Colonic mucosa (tissue), 4 donors: ENCODE measurements around the gene ZNF507. TPM values are rescaled to one million over a fixed set of nuclear protein-coding genes. Genes with fewer than 3 reads are reported as not detected.

Experiments used
- DNase-seq: peaks from one replicate; pipeline ENCODE4 v3.0.0-alpha.2; 2020
- H3K27ac ChIP-seq: fragments of 200-600 bp; one replicate; pipeline ENCODE4 v1.8.0; 2021
- H3K27me3 ChIP-seq: fragments of 200-600 bp; one replicate; pipeline ENCODE4 v1.8.0; 2021
- H3K36me3 ChIP-seq: fragments of 200-600 bp; one replicate; pipeline ENCODE4 v1.8.0; 2021
- H3K4me1 ChIP-seq: fragments of 200-600 bp; one replicate; pipeline ENCODE4 v1.8.0; 2021; ENCODE audit warnings: mild to moderate bottlenecking
- H3K4me3 ChIP-seq: fragments of 200-600 bp; one replicate; pipeline ENCODE4 v1.8.0; 2021
- H3K9ac ChIP-seq, 2 donors: one replicate each; pipeline ENCODE4 v1.7.0; 2013; ENCODE audit warnings: control low read depth in 2 of 2, low read depth in 2 of 2, low read length in 2 of 2
- H3K9me3 ChIP-seq: fragments of 200-600 bp; one replicate; pipeline ENCODE4 v1.8.0; 2021
- intact Hi-C: fragments of 100-400 bp; cut with DNase I; formaldehyde crosslinking; loops from one replicate; pipeline ENCODE4 v1.14.1; 2022
- total RNA-seq, 2 donors: library from RNA; stranded (reverse); fragmentation: NEBNext Ultra II Directional in 1 of 2; extraction: Animal tissue kit (Norgen Biotek cat#: 25700) in 1 of 2; gene quantifications; one replicate each; pipeline ENCODE4 v1.2.1, GENCODE V29; 2021
- TF ChIP-seq, protein P1 (sequence below): fragments of 200-600 bp; IDR thresholded peaks from one replicate; pipeline ENCODE4 v1.8.0; 2022; ENCODE audit warnings: antibody characterized with exemption, mild to moderate bottlenecking
- donor health status: healthy.
- donor health status: DM: no; HTN: no; CAD: no.
- donor health status: DM: no; HTN: no; CAD: no.

The ZNF507 gene
- total RNA-seq, 2 donors from 2014 or later: 15.3 to 16.6 TPM

DNA sequence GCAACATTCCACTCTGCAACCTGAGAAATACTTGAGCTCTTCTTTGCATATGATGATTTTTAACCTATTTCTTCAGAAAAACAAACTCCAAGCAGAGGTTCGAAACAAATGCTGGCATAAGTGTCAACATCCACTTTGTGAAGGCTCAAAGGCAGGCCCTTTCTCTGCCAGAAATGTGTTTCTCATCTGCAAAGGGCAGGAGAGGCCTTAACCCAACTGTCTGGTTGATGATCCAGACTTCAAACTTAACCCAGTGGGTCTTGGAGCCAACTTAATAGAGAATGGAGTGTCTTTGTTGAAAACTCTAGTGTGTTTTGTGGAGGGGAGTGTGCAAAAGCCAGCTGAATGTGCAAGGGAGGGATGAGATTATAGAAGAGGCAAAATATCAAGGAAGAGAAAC lies 28.3 kb upstream of the ZNF507 start:
- no peaks in the 10 kb centered on the region for H3K9me3 ChIP-seq
- H3K4me3 ChIP-seq: no peak overlapping the region
- no peak overlapping the region for H3K9ac ChIP-seq
- H3K4me1 ChIP-seq: no peaks in the 10 kb centered on the region
- TF ChIP-seq, protein P1, sequence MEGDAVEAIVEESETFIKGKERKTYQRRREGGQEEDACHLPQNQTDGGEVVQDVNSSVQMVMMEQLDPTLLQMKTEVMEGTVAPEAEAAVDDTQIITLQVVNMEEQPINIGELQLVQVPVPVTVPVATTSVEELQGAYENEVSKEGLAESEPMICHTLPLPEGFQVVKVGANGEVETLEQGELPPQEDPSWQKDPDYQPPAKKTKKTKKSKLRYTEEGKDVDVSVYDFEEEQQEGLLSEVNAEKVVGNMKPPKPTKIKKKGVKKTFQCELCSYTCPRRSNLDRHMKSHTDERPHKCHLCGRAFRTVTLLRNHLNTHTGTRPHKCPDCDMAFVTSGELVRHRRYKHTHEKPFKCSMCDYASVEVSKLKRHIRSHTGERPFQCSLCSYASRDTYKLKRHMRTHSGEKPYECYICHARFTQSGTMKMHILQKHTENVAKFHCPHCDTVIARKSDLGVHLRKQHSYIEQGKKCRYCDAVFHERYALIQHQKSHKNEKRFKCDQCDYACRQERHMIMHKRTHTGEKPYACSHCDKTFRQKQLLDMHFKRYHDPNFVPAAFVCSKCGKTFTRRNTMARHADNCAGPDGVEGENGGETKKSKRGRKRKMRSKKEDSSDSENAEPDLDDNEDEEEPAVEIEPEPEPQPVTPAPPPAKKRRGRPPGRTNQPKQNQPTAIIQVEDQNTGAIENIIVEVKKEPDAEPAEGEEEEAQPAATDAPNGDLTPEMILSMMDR: no peak
- no peak overlapping the region for H3K27ac ChIP-seq
- DNase-seq: no peak
- intact Hi-C loops: no loop called here
- no peaks in the 10 kb centered on the region for H3K36me3 ChIP-seq
- H3K27me3 ChIP-seq: no peaks in the 10 kb centered on the region

DNA sequence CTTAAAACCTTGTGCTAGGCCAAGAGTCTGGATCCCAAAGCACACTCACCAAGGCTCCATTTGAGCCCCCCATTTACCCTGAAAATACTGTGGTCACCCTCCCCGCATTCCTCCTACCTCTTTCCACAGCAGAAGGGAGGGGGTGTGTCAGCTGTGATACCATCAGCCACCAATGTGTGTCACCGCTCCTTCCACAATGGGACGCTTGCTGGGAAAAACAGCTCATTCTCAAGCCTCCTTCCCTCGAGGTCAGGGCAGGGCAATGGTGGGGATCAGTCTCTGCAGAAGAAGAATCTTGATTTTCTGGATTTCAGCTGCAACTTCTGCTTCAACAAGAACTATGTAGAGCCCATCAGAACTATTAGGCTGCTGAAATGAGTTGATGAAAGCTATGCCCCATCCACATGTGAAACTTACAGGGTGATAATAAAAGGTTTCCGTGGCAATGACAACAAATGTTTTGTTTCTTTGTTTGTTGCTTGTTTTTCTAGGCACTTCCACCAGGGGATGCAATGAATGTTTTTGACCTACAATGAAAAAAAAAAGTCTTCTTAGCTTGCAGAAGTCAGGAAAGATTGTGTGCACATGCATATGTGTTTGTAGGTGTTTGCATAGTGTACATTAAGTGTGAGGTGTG lies 26.4 kb upstream of the ZNF507 start:
- no peak for DNase-seq

DNA sequence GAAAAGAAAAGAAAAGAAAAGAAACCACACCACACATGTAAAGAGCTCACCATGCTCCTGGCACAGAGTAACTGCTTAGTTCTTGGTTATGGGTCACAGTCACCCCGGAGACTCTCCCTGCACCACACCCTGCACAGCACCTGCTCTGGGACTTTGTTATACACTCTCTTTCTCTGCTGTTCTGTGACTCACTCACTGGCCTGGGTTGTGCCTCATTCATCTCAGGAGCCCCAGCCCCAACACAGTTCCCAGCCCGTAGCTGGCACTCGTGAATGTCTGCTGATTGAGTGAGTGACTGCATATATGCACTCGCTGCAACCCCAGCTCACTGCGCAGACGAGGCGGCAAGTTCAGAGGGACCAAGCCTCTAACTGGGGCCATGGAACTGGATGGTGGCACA lies 22.9 kb upstream of the ZNF507 start:
- no peak overlapping the region for H3K4me3 ChIP-seq
- H3K9ac ChIP-seq: no peak overlapping the region
- H3K4me1 ChIP-seq: no peaks in the 10 kb centered on the region
- no peaks in the 10 kb centered on the region for H3K36me3 ChIP-seq
- H3K27ac ChIP-seq: no peak overlapping the region
- intact Hi-C loops: no loop called here
- no peaks in the 10 kb centered on the region for H3K27me3 ChIP-seq
- no peaks in the 10 kb centered on the region for H3K9me3 ChIP-seq
- DNase-seq: no peak
- TF ChIP-seq, protein P1: no peak

More for the DNA sequence above, 26.4 kb upstream of the ZNF507 start:
- TF ChIP-seq, protein P1: no peak
- H3K36me3 ChIP-seq: no peaks in the 10 kb centered on the region
- H3K9me3 ChIP-seq: no peaks in the 10 kb centered on the region
- no peak overlapping the region for H3K9ac ChIP-seq
- no peaks in the 10 kb centered on the region for H3K27me3 ChIP-seq
- H3K27ac ChIP-seq: no peak overlapping the region
- intact Hi-C loops: no loop called here
- H3K4me1 ChIP-seq: no peaks in the 10 kb centered on the region
- no peak overlapping the region for H3K4me3 ChIP-seq

DNA sequence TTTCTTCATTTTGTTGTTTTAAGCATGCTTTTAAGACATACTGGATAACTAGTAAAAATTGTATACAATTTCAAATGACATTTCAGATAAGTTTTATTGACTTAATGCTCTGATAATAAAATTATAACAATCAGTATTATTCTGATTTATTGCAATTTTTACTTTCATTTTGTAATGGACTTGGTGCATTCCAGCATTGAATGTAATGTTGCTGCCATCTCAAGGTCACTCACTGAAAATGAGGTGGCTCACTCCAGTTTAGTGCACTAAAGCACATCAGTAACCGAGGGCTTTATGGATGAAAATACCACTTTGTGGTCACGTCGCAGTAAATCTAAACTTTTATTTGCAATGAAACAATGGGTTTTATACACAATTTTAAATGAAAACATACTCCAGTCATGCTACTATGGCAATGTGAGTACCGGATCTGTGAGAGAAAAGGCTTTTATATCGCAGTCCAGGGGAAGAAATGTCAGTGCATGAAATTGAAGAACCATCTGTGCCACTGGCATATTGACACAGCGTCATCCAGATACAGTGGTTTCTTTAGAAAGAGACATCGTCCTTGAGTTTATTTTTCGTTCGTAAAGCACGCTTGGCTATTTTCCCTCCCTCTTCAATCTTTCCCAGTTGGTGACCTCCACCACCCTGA lies 20.7 kb upstream of the ZNF507 start:
- no peaks in the 10 kb centered on the region for H3K4me1 ChIP-seq
- TF ChIP-seq, protein P1: no peak
- no peak for DNase-seq
- no peaks in the 10 kb centered on the region for H3K36me3 ChIP-seq
- no peak overlapping the region for H3K27ac ChIP-seq
- intact Hi-C loops: no loop called here
- H3K9me3 ChIP-seq: no peaks in the 10 kb centered on the region
- H3K9ac ChIP-seq: no peak overlapping the region
- H3K4me3 ChIP-seq: no peak overlapping the region
- no peaks in the 10 kb centered on the region for H3K27me3 ChIP-seq

DNA sequence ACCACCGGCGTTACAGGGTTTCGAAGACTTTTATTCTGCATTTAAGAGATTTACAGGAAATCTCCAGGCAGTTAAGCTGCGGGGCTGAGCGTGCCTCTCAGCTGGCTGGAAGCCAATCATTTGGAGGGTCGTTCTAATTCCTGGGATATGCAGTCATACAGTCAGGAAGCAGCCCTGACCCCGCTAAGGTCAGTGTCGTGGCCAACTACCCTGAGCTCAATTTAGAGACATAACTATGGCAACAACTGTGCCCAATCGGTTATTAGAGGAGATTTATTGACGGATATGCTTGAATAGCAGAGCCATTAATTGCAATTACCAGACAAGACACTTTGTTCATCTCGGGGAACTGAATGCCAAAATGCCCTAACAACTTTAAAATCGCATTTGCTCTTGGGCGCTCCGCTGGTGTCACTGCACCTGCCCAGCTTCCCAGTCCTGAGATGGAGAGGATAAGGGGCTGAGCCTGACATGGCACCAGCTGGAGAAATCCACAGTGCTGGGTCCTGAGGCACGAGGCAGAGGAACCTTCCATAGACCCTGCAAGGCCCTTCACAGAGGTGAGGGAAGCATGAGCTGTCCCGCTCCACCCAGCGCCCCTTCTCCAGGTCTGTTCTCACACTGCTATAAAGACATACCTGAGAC lies 15.1 kb upstream of the ZNF507 start:
- no peak overlapping the region for H3K9ac ChIP-seq
- H3K9me3 ChIP-seq: no peaks in the 10 kb centered on the region
- H3K4me3 ChIP-seq: no peak overlapping the region
- no peak for DNase-seq
- no peaks in the 10 kb centered on the region for H3K27me3 ChIP-seq
- intact Hi-C loops: no loop called here
- no peak overlapping the region for H3K27ac ChIP-seq
- TF ChIP-seq, protein P1: no peak
- no peaks in the 10 kb centered on the region for H3K36me3 ChIP-seq
- H3K4me1 ChIP-seq: no peaks in the 10 kb centered on the region
